H4 (cell line): ENCODE results near the gene HTR3E. TPM values are rescaled to one million over a fixed set of nuclear protein-coding genes. Genes with fewer than 3 reads are reported as not detected.
"Not testable (repeated sequence)": the region's sequence is repeated elsewhere in the genome, so short reads cannot be mapped to it uniquely, and the experiment has no call there.

Experiments
- DNase-seq: peaks from one replicate; pipeline ENCODE4 v3.0.0-alpha.2; 2015; ENCODE audit warnings: low spot score
- total RNA-seq: library from RNA; depleted of rRNA; stranded (reverse); fragments of >200 nt; shearing (Covaris generic); gene quantifications from 2 replicates; pipeline ENCODE4 v1.2.3, GENCODE V29; 2014; rRNA removed

HTR3E gene
- total RNA-seq = not detected in 2 replicates

- no peak for DNase-seq
Observed at GRCh38 chr3:184096811-184097383, at the start of gene HTR3E. Gene HTR3E (plus strand): TSS chr3:184097064. CDS start chr3:184097530, 466 bp downstream.

- DNase-seq = no peak
Observed at GRCh38 chr3:184050217-184050847, 46.5 kb upstream of the HTR3E start.

GRCh38 chr3:184052767-184053166, 44.1 kb upstream of the HTR3E start, which contains the start of gene HTR3C:
Gene HTR3C (plus strand): TSS chr3:184053047. CDS start chr3:184053081, 34 bp downstream.
- DNase-seq = no peak

- DNase-seq = no peak
Observed at GRCh38 chr3:184058029-184058428, 38.8 kb upstream of the HTR3E start.

GRCh38 chr3:184059424-184059823, 37.4 kb upstream of the HTR3E start:
- DNase-seq = no peak

GRCh38 chr3:184062637-184063036, 34.2 kb upstream of the HTR3E start:
- no peak for DNase-seq

GRCh38 chr3:184066211-184066610, 30.7 kb upstream of the HTR3E start:
- no peak for DNase-seq

GRCh38 chr3:184067573-184068055, 29.2 kb upstream of the HTR3E start:
- DNase-seq = no peak

- no peak for DNase-seq
Observed at GRCh38 chr3:184068344-184068743, 28.5 kb upstream of the HTR3E start.

GRCh38 chr3:184071142-184071541, 25.7 kb upstream of the HTR3E start:
- not testable (repeated sequence) for DNase-seq

- DNase-seq = no peak
Observed at GRCh38 chr3:184073621-184074020, 23.2 kb upstream of the HTR3E start.

- no peak for DNase-seq
Observed at GRCh38 chr3:184075901-184076300, 21.0 kb upstream of the HTR3E start.

- no peak for DNase-seq
Observed at GRCh38 chr3:184077881-184078280, 19.0 kb upstream of the HTR3E start.

- no peak for DNase-seq
Observed at GRCh38 chr3:184078851-184079250, 18.0 kb upstream of the HTR3E start.

GRCh38 chr3:184081116-184081830, 15.6 kb upstream of the HTR3E start:
- DNase-seq = no peak

- DNase-seq = no peak
Observed at GRCh38 chr3:184082034-184082433, 14.8 kb upstream of the HTR3E start.

GRCh38 chr3:184082465-184082864, 14.4 kb upstream of the HTR3E start:
- DNase-seq = no peak

GRCh38 chr3:184085389-184085852, 11.4 kb upstream of the HTR3E start:
- DNase-seq = peak; percentile 33

- DNase-seq = no peak
Observed at GRCh38 chr3:184092199-184092598, 4.7 kb upstream of the HTR3E start.

- no peak for DNase-seq
Observed at GRCh38 chr3:184097556-184097955, 692 bp downstream of the HTR3E start.

- no peak for DNase-seq
Observed at GRCh38 chr3:184099806-184100686, 3.2 kb downstream of the HTR3E start.

- DNase-seq = peak; percentile 48
Observed at GRCh38 chr3:184110316-184110725, 13.5 kb downstream of the HTR3E start.
